ENCODE data around the gene PLA2G1B.

DNA sequence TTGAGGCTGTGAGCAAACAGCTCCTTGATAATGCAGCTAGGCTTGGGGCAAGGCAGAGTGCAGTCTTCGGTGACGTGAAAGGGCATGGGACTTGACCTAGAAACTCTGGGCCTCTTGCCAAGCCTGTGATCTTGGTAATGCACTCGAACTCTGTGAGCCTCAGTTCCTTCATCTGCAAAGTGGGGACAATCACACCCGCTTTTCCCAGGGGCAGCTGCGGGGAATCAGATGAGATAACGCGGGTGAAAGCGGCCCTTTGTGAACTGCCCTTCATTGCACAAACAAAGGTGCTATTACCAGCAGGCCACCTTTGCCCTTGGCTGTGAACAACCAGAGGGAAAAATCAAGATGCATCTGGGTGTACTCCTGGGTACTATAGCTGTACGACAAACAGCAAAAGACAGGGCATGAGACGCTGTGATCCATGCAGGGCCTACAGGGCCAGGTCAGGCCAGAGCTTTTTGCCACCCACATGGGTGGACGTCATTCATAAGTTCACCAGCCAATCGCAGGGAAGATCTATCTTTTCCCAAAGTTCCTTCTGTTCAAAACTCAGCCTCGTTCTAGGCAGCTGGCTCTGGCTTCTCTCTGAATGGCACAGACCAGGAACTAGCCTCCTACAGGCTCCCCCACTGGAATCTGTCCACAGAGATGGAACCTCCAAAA, 38.2 kb upstream of the PLA2G1B start:
- TF ChIP-seq POLR2AphosphoS5 (IDR thresholded peaks at IDR 0.05), result no peak
- TF ChIP-seq POLR2A (IDR thresholded peaks at IDR 0.05), result no peak
- TF ChIP-seq, protein P1, sequence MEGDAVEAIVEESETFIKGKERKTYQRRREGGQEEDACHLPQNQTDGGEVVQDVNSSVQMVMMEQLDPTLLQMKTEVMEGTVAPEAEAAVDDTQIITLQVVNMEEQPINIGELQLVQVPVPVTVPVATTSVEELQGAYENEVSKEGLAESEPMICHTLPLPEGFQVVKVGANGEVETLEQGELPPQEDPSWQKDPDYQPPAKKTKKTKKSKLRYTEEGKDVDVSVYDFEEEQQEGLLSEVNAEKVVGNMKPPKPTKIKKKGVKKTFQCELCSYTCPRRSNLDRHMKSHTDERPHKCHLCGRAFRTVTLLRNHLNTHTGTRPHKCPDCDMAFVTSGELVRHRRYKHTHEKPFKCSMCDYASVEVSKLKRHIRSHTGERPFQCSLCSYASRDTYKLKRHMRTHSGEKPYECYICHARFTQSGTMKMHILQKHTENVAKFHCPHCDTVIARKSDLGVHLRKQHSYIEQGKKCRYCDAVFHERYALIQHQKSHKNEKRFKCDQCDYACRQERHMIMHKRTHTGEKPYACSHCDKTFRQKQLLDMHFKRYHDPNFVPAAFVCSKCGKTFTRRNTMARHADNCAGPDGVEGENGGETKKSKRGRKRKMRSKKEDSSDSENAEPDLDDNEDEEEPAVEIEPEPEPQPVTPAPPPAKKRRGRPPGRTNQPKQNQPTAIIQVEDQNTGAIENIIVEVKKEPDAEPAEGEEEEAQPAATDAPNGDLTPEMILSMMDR (IDR thresholded peaks at IDR 0.05), result no peak
- no peak for TF ChIP-seq EP300 (IDR thresholded peaks at IDR 0.05)

Measured in upper lobe of left lung (tissue), 4 donors.